IMR-90 (cell line): ENCODE results near the gene MMEL1.

Experiments
- CEBPB ChIP-seq: IDR thresholded peaks from 2 replicates; pipeline ENCODE4 v1.6.1; 2012; ENCODE audit warnings: low read depth, low read length, improper control_type of control experiment
- CHD1 ChIP-seq: IDR thresholded peaks from 2 replicates; pipeline ENCODE4 v1.6.1; 2012; ENCODE audit warnings: low read depth, low read length, improper control_type of control experiment
- MAFK ChIP-seq: IDR thresholded peaks from 2 replicates; pipeline ENCODE4 v1.6.1; 2012; ENCODE audit warnings: low read depth, low read length, improper control_type of control experiment
- MXI1 ChIP-seq: IDR thresholded peaks from 2 replicates; pipeline ENCODE4 v1.6.1; 2012; ENCODE audit warnings: low read depth, mild to moderate bottlenecking, low read length, moderate library complexity, borderline replicate concordance
- POLR2A ChIP-seq: IDR thresholded peaks from 2 replicates; pipeline ENCODE4 v1.6.1; 2012; ENCODE audit warnings: mild to moderate bottlenecking, low read depth, low read length
- SMC3 ChIP-seq: fragments of 150-350 bp; IDR thresholded peaks from 2 replicates; pipeline ENCODE4 v1.6.1; 2016; ENCODE audit warnings: low read depth, mild to moderate bottlenecking, antibody characterized with exemption, low read length, moderate library complexity
- TF ChIP-seq, protein P1 (sequence below): conservative IDR thresholded peaks from 2 replicates; pipeline ENCODE4 v1.5.1; 2012; ENCODE audit warnings: mild to moderate bottlenecking, low read depth, low read length, improper control_type of control experiment

DNA sequence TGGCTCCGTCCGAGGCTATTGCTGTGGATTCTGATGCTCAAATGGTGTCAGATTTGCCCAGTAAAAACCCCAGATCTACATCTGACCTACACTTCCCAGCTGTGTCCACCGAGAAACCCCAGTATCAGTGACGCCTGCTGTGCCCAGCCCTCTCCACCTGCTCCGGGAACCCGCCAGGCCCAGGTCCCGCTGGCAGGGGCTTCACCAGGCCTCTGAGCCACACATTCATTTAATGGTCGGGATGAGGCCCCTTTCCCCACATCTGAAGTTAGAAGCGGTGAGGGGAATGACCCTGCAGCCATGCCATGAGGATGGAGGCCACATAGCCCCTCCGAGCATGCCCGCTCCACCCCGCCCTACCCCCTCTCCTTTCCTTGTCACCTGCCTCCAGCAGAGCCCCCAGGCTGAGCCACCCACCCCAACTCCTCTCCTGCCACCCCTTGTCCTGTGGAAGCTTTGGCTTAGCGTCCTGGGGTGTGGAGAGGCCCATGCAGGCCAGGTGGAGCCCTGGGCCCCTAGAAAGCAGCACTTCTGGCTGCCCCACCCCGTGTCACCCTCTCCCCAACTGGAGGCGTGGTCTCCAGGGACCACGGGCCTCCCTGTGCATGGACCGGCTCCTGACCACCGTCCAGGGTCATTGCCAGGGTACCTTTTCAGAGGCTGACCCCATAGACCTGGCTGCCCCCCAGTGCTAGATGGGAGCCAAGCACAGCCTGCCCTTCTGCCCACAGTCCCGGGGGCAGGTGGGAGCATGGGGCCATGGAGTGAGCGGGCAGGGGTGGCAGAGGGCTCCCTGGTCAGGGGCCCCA lies 68.6 kb downstream of the MMEL1 start:
- TF ChIP-seq, protein P1, sequence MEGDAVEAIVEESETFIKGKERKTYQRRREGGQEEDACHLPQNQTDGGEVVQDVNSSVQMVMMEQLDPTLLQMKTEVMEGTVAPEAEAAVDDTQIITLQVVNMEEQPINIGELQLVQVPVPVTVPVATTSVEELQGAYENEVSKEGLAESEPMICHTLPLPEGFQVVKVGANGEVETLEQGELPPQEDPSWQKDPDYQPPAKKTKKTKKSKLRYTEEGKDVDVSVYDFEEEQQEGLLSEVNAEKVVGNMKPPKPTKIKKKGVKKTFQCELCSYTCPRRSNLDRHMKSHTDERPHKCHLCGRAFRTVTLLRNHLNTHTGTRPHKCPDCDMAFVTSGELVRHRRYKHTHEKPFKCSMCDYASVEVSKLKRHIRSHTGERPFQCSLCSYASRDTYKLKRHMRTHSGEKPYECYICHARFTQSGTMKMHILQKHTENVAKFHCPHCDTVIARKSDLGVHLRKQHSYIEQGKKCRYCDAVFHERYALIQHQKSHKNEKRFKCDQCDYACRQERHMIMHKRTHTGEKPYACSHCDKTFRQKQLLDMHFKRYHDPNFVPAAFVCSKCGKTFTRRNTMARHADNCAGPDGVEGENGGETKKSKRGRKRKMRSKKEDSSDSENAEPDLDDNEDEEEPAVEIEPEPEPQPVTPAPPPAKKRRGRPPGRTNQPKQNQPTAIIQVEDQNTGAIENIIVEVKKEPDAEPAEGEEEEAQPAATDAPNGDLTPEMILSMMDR: no peak
- TF ChIP-seq MAFK (no peak), CEBPB (no peak), MXI1 (no peak), POLR2A (no peak), SMC3 (no peak), CHD1 (no peak)
